GM18511 (cell line): Measurements from ENCODE around the gene PHKG1.
"Not testable (repeated sequence)": the region's sequence is repeated elsewhere in the genome, so short reads cannot be mapped to it uniquely, and the experiment has no call there.

Source experiments
- ATAC-seq: cut with Tn5 transposase; IDR thresholded peaks from one replicate; pipeline ENCODE4 v1.9.1; 2021; ENCODE audit warnings: mild to moderate bottlenecking, moderate library complexity; ENCODE audit not compliant: unreplicated experiment

PHKG1 gene

GRCh38 chr7:56083150-56083785 is 9.5 kb downstream of the PHKG1 start:
- ATAC-seq: no peak

GRCh38 chr7:56081626-56082340 is 11.0 kb downstream of the PHKG1 start:
- ATAC-seq: no peak

- not testable (repeated sequence) for ATAC-seq
Measured at GRCh38 chr7:56080726-56081435, 11.9 kb downstream of the PHKG1 start.

GRCh38 chr7:56079450-56080185 is 13.1 kb downstream of the PHKG1 start:
- ATAC-seq: no peak

- ATAC-seq: no peak
Measured at GRCh38 chr7:56078196-56078595, 14.6 kb downstream of the PHKG1 start.

- ATAC-seq: no peak
Measured at GRCh38 chr7:56077681-56078080, 15.1 kb downstream of the PHKG1 start.

- peak; percentile 98 for ATAC-seq
Measured at GRCh38 chr7:56074371-56074791, 18.4 kb downstream of the PHKG1 start.

- not testable (repeated sequence) for ATAC-seq
Measured at GRCh38 chr7:56066376-56066775, 26.4 kb downstream of the PHKG1 start.

GRCh38 chr7:56063882-56064625 is 28.7 kb downstream of the PHKG1 start, which contains the start of gene SUMF2:
SUMF2 (plus strand) TSS chr7:56064286; CDS start chr7:56064312, 26 bp downstream.
- ATAC-seq: peak; percentile 90

- no peak for ATAC-seq
Measured at GRCh38 chr7:56063500-56063881, 29.3 kb downstream of the PHKG1 start.

GRCh38 chr7:56062382-56062781 is 30.4 kb downstream of the PHKG1 start:
- no peak for ATAC-seq

- ATAC-seq: no peak
Measured at GRCh38 chr7:56053993-56054392, 38.8 kb downstream of the PHKG1 start.

GRCh38 chr7:56053379-56053778 is 39.4 kb downstream of the PHKG1 start:
- no peak for ATAC-seq

GRCh38 chr7:56051339-56052191 is 41.2 kb downstream of the PHKG1 start, which contains the start of the genes CCT6A and PSPH:
CCT6A (plus strand) TSS chr7:56051765; CDS start chr7:56051849, 84 bp downstream.
PSPH (minus strand) TSS chr7:56051444; CDS start chr7:56021212, 30,232 bp downstream.
- ATAC-seq: peak; percentile 94

GRCh38 chr7:56051053-56051338 is 41.8 kb downstream of the PHKG1 start:
- no peak for ATAC-seq

GRCh38 chr7:56048763-56049162 is 44.0 kb downstream of the PHKG1 start:
- not testable (repeated sequence) for ATAC-seq

GRCh38 chr7:56048245-56048644 is 44.5 kb downstream of the PHKG1 start:
- no peak for ATAC-seq

- not testable (repeated sequence) for ATAC-seq
Measured at GRCh38 chr7:56047446-56048116, 45.2 kb downstream of the PHKG1 start.
